Pulmonary artery endothelial cell (primary cell): Measurements from ENCODE around the gene ZNF112. TPM values are rescaled to one million over a fixed set of nuclear protein-coding genes. Genes with fewer than 3 reads are reported as not detected.

ENCODE experiments used
- DNase-seq: peaks from one replicate; pipeline ENCODE4 v3.0.0-alpha.2; 2011; ENCODE audit warnings: low read depth, low spot score
- total RNA-seq: library from RNA; depleted of rRNA; stranded (reverse); fragments of >200 nt; gene quantifications from 2 replicates; pipeline ENCODE4 v1.2.3, GENCODE V29; 2014

ZNF112 gene
- total RNA-seq, 1 donor from 2014 or later: 6.7 TPM

DNA sequence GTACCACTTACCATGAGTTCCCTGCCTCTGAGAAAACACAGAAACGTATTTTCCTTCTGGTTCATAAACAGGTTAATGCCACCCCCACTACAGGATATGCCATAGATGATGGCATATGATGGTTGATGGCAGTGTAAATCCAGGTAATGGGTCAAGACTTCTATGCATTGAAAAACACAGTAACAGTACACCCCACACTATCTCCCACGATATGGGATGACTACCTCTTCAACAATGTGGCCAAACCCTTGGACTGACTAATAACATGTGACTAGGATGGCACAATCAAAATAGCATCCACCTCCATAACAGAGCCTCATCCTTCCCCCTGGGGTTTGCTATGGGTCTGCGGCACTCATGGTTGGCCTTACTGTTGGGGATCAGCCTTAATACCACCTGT lies 73.6 kb downstream of the ZNF112 start:
- DNase-seq: no peak

DNA sequence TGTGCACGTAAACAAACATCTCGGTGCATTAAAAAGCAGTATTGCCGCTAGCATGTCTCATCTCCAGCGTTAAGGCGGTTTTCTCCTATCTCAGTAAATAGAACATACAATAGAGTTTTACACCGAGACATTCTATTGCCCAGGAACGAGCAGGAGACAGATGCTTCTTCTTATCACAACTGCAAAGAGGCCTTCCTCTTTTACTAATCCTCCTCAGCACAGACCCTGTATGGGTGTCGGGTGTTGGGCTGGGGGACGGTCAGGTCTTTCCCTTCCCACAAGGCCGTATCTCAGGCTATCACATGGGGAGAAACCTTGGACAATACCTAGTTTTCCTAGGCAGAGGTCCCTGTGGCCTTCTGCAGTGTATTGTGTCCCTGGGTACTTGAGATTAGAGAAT lies 75.6 kb downstream of the ZNF112 start:
- DNase-seq: no peak

DNA sequence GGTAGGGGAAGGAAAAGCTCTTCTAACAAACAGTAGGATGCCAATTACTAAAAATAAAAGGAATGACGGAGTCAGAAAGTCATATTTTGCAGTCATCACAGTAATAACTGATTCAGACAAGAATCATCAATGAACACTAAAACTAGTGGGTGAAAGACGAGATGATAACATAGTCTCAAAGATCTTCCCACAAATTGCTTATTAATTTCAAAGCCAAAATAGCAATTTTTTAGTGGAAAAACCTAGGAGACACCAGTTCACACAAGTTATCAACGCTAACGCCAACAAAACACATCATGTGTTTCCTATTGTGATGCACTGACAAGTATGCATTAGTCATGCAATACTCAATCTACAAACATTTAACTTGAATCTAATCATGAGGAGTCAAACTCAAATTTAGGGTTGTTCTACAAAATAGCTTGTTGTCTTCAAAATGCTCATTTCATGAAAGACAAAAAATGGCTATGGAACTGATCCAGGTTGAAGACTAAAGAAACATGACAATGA lies 78.2 kb downstream of the ZNF112 start:
- DNase-seq: no peak

DNA sequence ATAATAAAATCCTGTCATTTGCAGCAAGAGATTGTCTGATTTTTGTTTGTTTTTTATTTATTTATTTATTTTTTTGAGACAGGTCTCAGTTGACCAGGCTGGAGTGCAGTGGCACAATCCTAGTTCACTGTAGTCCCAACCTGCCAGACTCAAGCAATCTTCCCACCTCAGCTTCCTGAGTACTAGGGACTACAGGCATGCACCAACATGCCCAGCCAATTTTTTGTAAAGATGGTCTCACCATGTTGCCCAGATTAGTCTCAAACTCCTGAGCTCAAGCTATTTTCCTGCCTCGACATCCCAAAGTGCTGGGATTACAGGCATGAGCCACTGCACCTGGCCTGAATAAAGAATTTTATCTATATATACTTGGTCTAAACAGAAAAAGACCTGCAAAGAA lies 79.1 kb downstream of the ZNF112 start:
- no peak for DNase-seq

Other genes starting within 250 kb of the ZNF112 start
- 4.5 and 6.7 TPM in 2 replicates for gene ZNF225, start 243.3 kb downstream of the ZNF112 start, total RNA-seq
- 8.3 and 13.3 TPM in 2 replicates for gene ZNF234, start 215.1 kb downstream of the ZNF112 start, total RNA-seq
- 14.4 and 17.2 TPM in 2 replicates for gene ZNF226, start 191.6 kb downstream of the ZNF112 start, total RNA-seq
- 20.2 and 27.7 TPM in 2 replicates for gene ZNF227, start 144.1 kb downstream of the ZNF112 start, total RNA-seq
- 1.5 and 3.2 TPM in 2 replicates for gene ZNF233, start 96.8 kb downstream of the ZNF112 start, total RNA-seq
- 3.2 and 3.9 TPM in 2 replicates for gene ZNF235, start 51.7 kb downstream of the ZNF112 start, total RNA-seq
- gene ZNF285, start 44.9 kb upstream of the ZNF112 start, total RNA-seq: 3.9 and 4.5 TPM in 2 replicates
- 15.2 and 18.8 TPM in 2 replicates for gene ZNF229, start 91.8 kb upstream of the ZNF112 start, total RNA-seq
- gene ZNF180, start 143.8 kb upstream of the ZNF112 start, total RNA-seq: 7.1 and 9.7 TPM in 2 replicates
- not detected in 2 replicates for gene CEACAM20, start 173.0 kb upstream of the ZNF112 start, total RNA-seq